ENCODE measurements around the gene AKAP6.

The AKAP6 gene

GRCh38 chr14:32542507-32542906 is 213.4 kb downstream of the AKAP6 start:
- Histone ChIP-seq H3K4me1 (ENCODE audit: insufficient read depth, low read length, severe bottlenecking) (no peaks in the 10 kb centered on the region), H3K4me2 (ENCODE audit: low read length) (no peak overlapping the region), H3K4me3 (ENCODE audit: low read depth, low read length, poor library complexity, severe bottlenecking) (no peak overlapping the region), H3K27me3 (ENCODE audit: insufficient read depth, low read length) (peaks cover 2% of the 10 kb centered on the region; the same call in 1 of the 2 replicates), H4K20me1 (ENCODE audit: insufficient read depth, low read length) (no peaks in the 10 kb centered on the region), H2AFZ (ENCODE audit: low read length) (no peak overlapping the region), H3K9me2 (ENCODE audit: low read depth, low read length) (no peaks in the 10 kb centered on the region), H3K36me3 (ENCODE audit: insufficient read depth, low read length) (no peaks in the 10 kb centered on the region), H3K9me3 (ENCODE audit: low read length) (no peaks in the 10 kb centered on the region), H3F3A (ENCODE audit: insufficient read depth, low read length) (no peaks in the 10 kb centered on the region), H3K9ac (ENCODE audit: low read length) (no peak overlapping the region), H3K79me2 (ENCODE audit: insufficient read depth, low read length) (no peaks in the 10 kb centered on the region), H3K27ac (ENCODE audit: low read depth, low read length, poor library complexity, severe bottlenecking) (no peak overlapping the region)
- TF ChIP-seq, protein P1, sequence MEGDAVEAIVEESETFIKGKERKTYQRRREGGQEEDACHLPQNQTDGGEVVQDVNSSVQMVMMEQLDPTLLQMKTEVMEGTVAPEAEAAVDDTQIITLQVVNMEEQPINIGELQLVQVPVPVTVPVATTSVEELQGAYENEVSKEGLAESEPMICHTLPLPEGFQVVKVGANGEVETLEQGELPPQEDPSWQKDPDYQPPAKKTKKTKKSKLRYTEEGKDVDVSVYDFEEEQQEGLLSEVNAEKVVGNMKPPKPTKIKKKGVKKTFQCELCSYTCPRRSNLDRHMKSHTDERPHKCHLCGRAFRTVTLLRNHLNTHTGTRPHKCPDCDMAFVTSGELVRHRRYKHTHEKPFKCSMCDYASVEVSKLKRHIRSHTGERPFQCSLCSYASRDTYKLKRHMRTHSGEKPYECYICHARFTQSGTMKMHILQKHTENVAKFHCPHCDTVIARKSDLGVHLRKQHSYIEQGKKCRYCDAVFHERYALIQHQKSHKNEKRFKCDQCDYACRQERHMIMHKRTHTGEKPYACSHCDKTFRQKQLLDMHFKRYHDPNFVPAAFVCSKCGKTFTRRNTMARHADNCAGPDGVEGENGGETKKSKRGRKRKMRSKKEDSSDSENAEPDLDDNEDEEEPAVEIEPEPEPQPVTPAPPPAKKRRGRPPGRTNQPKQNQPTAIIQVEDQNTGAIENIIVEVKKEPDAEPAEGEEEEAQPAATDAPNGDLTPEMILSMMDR (IDR thresholded peaks at IDR 0.05; ENCODE audit: low read length) = no peak
- no peak for TF ChIP-seq EZH2 (IDR thresholded peaks at IDR 0.05; ENCODE audit: borderline replicate concordance, low read length)

GRCh38 chr14:32545095-32545494 is 216.0 kb downstream of the AKAP6 start:
- Histone ChIP-seq H3K9me2 (ENCODE audit: low read depth, low read length) (no peaks in the 10 kb centered on the region), H3K79me2 (ENCODE audit: insufficient read depth, low read length) (no peaks in the 10 kb centered on the region), H4K20me1 (ENCODE audit: insufficient read depth, low read length) (no peaks in the 10 kb centered on the region), H3K4me3 (ENCODE audit: low read depth, low read length, poor library complexity, severe bottlenecking) (no peak overlapping the region), H3K27me3 (ENCODE audit: insufficient read depth, low read length) (peaks cover 2% of the 10 kb centered on the region; the same call in 1 of the 2 replicates), H3K36me3 (ENCODE audit: insufficient read depth, low read length) (no peaks in the 10 kb centered on the region), H3K9ac (ENCODE audit: low read length) (no peak overlapping the region), H3K27ac (ENCODE audit: low read depth, low read length, poor library complexity, severe bottlenecking) (no peak overlapping the region), H3K4me1 (ENCODE audit: insufficient read depth, low read length, severe bottlenecking) (no peaks in the 10 kb centered on the region), H3K9me3 (ENCODE audit: low read length) (no peaks in the 10 kb centered on the region), H3K4me2 (ENCODE audit: low read length) (no peak overlapping the region), H2AFZ (ENCODE audit: low read length) (no peak overlapping the region), H3F3A (ENCODE audit: insufficient read depth, low read length) (no peaks in the 10 kb centered on the region)
- TF ChIP-seq, protein P1 (IDR thresholded peaks at IDR 0.05; ENCODE audit: low read length) = no peak

DNA sequence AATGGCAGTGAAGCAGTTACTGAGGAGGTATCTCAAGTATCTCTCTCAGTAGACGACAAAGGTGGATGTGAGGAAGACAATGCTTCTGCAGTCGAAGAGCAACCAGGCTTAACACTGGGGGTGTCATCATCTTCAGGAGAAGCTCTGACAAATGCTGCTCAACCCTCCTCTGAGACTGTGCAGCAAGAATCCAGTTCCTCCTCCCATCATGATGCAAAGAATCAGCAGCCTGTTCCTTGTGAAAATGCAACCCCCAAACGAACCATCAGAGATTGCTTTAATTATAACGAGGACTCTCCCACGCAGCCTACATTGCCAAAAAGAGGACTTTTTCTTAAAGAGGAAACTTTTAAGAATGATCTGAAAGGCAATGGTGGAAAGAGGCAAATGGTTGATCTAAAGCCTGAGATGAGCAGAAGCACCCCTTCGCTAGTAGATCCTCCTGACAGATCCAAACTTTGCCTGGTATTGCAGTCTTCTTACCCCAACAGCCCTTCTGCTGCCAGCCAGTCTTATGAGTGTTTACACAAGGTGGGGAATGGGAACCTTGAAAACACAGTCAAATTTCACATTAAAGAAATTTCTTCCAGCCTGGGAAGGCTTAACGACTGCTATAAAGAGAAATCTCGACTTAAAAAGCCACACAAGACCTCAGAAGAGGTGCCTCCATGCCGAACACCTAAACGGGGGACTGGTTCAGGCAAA is 216.6 kb downstream of the AKAP6 start:
- no peaks in the 10 kb centered on the region for H3K4me1 ChIP-seq (ENCODE audit: insufficient read depth, low read length, severe bottlenecking)
- H3K9ac ChIP-seq (ENCODE audit: low read length) = no peak overlapping the region
- H3K27me3 ChIP-seq (ENCODE audit: insufficient read depth, low read length) = peaks cover 2% of the 10 kb centered on the region; the same call in 1 of the 2 replicates
- H4K20me1 ChIP-seq (ENCODE audit: insufficient read depth, low read length) = no peaks in the 10 kb centered on the region
- TF ChIP-seq EZH2 (IDR thresholded peaks at IDR 0.05; ENCODE audit: borderline replicate concordance, low read length) = no peak
- TF ChIP-seq, protein P1 (IDR thresholded peaks at IDR 0.05; ENCODE audit: low read length) = no peak
- no peaks in the 10 kb centered on the region for H3K9me2 ChIP-seq (ENCODE audit: low read depth, low read length)
- H3K9me3 ChIP-seq (ENCODE audit: low read length) = no peaks in the 10 kb centered on the region
- no peak overlapping the region for H3K27ac ChIP-seq (ENCODE audit: low read depth, low read length, poor library complexity, severe bottlenecking)
- H3F3A ChIP-seq (ENCODE audit: insufficient read depth, low read length) = no peaks in the 10 kb centered on the region
- no peaks in the 10 kb centered on the region for H3K36me3 ChIP-seq (ENCODE audit: insufficient read depth, low read length)
- no peak overlapping the region for H2AFZ ChIP-seq (ENCODE audit: low read length)
- no peaks in the 10 kb centered on the region for H3K79me2 ChIP-seq (ENCODE audit: insufficient read depth, low read length)
- H3K4me3 ChIP-seq (ENCODE audit: low read depth, low read length, poor library complexity, severe bottlenecking) = no peak overlapping the region
- no peak overlapping the region for H3K4me2 ChIP-seq (ENCODE audit: low read length)
